Glomerular endothelial cell (primary cell): ENCODE results near the gene MEDAG. TPM values are rescaled to one million over a fixed set of nuclear protein-coding genes. Genes with fewer than 3 reads are reported as not detected.

ENCODE experiments used
- DNase-seq: peaks from one replicate; pipeline ENCODE4 v3.0.0-alpha.2; 2011; ENCODE audit warnings: low read depth, low spot score; ENCODE audit errors: extremely low read depth
- total RNA-seq: library from RNA; depleted of rRNA; stranded (reverse); fragments of >200 nt; gene quantifications from 2 replicates; pipeline ENCODE4 v1.2.3, GENCODE V29; 2015

The MEDAG gene
- total RNA-seq, 1 donor from 2014 or later: 1.3 TPM

DNA sequence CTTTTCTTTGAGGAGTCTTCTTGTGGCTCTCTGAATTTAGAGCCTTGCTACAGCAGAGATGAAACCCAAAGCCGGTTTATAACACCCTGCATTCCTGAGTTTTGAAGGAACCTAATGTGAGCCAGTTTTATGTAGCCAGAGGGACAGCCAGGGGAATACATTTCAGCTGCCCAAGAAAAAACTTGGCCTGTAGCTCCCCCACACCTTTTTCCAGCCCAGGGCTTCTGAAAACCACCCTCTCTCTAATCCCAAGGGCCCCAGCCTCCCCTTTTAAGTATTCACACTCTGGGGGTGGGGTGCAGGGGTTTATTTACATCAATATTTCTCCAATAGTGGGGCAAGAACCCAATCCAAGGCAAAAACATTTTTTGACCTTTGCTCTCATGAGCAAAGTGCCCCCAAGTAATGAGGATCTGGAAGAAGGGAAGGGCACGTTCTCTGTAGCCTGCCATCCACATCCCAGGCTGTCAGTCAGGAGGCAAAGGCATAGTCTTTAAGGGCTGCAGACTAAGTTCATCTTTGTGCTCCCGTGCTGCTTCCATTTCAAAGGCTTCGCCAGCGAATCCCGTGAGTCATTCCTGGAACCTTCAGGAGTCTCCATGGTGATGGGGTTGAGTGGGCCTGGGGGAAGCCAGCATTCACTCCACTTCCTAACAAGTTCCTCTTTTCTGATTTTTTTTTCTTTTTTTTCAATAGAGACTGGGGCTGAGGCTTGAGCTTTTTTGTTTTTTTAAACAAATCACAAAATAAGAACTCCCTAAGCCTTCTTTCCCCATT is 33.2 kb upstream of the MEDAG start:
- peak; percentile 70 for DNase-seq

DNA sequence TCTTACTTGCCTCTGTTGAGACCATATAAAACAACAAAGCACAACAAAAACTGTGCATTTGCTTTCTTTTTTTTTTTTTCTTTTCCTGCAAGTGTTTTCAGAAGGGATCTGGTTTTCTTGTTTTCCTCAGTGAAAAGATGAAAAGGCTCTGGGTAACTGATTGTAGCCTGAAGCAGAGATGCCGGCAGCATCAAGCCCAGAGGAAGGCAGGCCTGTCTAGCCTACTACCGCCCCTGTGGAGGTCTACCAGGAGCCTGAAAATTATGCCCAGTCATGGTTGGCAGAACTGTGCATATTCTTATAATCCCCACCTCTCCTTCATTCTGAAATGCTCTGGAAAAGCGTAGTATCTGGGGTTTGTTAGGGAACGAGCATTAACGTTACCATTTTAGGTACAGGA is 32.6 kb upstream of the MEDAG start:
- no peak for DNase-seq

DNA sequence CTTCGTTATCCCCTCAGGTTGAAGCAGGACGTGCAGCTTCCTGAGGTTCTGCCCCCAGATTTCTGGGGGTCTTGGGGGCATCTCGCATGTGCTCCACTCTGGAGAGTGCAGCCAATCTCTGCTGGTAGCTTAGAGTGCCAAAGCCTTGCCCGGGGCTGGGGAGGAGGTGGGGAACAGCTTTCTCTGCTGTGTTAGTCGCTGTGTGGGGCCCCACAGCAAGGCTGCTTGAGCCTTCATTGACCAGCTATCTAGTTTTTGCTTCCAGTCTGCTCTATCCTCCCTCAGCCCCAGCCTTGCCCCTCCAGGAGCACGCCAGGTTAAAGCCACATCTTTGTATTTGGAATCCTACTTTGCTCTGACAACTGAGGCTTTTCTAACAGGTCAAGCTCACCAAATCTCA is 32.0 kb upstream of the MEDAG start:
- no peak for DNase-seq

DNA sequence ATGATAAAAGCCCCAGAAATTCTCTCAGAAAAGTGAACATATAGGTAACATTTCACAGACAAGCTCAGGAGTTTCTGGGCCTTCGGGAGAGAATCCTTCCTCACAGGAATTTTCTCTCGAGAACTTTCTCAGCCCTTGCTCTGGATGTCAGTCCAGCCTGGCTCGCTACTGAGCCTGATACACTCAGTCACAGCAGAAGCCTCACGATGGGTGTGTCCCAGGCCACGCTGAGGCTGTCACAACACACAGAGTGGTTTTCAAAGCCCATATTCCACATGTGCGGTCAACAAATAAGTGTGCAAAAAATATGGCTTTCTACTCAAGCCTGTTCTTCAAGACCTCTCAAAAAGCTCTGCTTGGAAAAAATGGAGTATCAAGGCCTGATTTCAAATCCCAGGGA is 31.5 kb upstream of the MEDAG start:
- no peak for DNase-seq

DNA sequence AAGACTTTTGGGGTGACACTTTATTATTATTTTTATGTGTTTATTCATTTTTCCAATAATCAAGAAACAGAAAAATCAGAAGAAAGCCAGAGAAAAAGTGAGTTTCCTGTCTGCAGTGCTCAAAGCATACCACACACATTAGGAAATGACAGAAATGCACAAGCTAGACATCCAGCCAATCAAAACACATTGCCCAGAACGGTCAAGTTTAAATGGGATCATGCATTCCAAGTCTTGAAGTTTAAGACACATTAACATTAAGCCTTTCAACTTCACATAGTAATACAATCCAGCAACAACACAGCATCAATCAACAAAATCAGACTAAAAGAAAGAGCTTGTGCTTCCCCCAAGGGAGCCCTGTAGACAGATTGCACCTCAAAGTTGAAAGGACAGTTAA is 28.7 kb upstream of the MEDAG start:
- no peak for DNase-seq

DNA sequence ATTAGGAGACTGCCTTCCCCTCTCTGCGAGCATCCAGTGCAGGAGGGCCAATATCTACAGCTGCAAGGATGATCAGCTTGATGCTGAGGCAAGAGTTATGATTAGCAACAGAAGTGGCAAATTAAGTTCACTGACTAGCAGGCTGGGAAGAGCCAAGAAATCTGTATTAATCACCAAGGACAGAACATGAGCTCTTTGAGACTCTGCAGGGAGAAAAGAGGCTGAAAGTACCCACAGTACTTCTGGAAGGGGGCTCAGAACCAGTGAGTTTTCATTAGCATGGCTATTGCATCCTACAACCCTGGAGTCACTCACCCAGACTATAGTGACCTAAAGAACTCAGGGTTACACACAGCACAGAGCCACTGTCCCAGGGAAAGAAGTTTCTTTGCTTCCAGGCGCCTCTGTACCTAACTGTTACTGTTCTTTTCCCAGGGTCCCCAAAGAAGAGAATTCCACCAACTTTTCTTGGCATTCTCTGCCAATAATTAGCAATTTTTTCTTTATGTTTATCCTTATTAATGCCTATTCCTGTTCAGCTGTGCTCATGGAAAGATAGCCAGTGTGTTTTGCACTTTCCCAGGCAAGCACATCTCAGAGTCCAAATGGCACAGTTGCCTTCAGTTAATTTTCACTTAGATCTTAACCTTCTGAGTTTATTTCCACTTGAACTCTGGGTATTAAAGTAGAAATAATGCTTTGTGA is 25.8 kb upstream of the MEDAG start:
- no peak for DNase-seq

DNA sequence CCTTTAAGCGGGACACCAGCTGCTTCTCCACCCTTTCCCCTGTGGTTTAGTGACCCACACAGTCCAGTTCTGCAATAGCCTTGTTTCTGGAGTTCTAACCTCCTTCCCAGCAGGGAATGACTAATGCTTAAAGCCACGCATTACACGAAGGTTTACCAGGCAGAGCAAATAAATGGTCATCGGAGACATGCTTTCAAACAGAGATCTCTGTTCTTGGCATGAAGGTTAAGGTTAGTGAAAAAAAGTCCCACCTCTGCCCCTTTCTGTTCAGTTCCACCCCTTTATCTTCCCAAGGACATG is 25.3 kb upstream of the MEDAG start:
- no peak for DNase-seq

DNA sequence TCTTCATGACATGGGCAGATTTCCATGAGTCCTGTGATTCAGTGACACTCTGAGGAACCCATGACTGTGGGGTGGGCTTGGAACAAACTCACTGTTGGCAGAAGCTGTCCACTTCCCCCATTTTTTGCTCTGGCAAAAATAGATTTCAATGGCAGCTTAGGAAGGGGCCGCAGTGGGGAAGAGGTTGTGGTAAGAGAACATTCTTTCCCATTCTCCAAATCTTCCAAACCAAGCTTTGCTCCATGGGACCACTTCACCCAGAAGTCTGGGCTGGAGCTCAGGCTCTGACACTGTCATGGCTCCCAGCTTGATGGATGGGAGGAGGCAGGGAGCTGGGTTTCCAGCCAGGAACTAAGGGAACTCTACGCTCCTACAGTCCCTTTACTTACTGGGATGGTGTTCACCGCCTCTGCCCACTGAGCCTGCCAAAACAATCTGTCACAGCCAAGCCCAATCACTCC is 24.9 kb upstream of the MEDAG start:
- DNase-seq: no peak

DNA sequence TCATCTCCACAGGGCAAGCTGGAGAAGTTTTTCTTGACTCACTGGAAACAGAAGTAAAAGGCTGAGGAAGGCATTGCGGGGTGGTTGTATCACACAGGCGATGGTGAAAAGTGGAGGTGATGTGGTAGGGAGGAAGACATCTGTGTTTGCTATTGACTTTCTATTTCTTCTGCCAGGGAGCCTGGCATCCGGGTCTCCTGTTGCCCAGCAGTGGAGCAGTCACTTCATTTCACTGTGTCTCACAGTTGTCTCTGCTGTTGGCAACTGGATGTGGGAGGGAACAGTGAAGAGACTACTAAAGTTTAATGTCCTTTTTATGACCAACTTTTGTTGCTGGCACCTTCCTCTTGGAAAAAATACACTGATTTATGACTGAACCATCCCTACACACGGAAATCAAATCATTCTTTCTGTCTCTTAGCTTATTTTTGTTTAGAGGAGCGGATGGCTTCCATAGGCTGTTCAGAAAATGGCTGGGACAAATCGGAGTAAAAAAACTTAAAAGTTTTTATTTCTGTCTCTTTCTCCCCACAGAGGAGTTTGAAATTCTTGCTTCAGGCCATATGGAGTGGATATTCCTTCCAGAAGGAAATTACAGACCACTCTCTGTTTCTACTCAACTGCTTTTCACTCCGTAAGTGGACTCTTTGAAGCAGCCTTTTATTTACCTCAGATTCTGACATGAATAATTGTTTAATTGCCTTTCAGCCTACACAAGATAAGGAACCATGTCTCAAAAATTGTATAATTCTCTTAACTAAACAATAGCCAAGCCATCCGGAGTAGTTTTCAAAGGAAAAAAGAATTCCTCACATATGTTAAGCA is 23.8 kb upstream of the MEDAG start:
- no peak for DNase-seq

DNA sequence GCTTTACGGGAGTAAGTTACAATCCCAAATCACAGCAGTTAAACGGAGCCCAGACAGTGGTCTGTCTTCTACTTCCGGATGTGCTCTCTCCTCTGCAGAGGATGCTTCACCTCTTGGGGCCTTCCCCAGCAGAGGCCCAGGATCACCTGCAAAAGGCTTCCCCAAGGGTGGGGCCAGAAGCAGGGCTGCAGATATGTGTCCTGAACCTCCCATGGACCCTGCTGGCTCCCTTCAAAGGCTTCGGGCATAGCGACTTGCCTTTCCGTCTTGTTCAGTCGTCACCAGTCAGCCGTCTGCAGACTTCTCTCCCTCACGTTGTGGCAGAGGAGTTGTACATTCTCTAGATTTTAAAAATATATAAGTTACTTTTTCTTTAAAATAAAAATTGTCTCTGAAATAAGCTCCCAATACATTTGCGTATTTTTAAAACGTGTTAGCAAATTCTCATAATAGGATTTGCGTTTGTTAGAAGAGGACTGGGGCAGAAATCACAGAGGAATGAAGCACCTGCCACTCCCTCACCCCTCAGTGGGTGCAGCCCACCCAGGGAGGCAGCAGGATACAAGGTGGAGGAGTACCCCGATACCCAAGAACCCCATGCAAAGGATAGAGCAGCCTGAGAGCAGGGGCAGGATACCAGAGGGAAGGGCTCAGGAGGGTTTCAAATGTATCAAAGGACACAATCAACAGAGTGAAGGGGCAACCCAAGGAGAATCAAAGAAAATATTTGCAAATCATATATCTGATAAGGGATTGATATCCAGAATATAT is 22.9 kb upstream of the MEDAG start:
- no peak for DNase-seq

DNA sequence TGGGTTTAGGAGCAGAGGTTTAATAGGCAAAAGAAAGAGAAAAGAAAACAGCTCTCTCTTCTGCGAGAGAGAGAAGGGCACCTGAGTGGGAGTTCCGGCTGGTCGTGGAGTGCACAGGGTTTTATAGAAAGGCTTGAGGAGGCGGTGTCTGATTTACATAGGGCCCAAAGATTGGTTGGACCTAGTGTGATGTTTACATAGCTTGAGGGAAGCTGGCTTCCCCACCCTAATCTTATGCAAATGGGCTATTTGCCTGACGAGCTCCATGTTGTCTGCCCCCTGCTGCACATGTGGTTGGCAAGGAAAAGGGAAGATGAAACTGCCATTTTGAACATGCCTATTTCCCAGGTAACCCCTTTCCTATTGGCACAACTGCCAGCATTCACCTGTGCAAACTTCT is 21.5 kb upstream of the MEDAG start:
- DNase-seq: no peak

DNA sequence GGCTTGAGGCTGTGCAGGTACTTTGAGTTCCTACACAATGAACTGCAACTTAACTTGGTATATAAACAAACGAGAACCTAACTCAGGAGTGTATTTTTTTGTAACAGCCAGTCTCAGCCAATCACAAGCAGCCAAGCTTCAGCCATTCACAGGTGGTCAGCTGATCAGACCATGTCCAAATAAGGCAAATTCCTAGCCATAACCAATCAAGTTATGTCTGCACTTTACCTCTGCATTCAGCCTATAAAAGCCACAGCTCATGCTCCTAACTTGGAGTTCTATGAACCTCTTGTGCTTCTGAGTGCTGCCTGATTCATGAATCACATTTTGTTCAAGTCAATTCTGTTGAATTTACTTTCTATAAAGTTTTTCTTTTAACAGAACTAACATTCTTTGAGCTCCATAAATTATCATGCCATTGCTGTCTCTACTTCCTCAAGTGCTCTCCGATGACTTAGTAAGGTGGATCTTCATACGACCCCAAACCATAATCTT is 16.8 kb upstream of the MEDAG start:
- DNase-seq: no peak

DNA sequence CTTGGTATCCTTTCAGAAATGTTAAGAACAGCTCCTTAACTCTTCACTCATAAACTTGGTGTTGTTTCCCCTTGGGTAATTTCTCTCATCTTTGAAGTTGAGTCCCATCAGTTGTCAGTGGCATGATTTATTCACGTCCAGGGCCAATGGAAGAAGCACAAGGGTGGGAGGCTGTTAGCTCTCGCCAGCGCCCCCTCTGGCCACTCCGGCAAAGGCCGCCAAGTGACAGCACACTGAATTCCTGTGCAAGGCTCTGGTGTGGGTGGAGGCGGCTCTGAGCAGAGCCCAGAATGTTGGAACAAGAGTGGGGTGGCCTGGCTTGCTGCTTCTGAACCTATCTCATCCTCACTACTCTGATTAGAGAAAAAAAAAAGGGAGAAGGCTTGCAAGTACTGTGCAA is 13.1 kb upstream of the MEDAG start:
- no peak for DNase-seq

DNA sequence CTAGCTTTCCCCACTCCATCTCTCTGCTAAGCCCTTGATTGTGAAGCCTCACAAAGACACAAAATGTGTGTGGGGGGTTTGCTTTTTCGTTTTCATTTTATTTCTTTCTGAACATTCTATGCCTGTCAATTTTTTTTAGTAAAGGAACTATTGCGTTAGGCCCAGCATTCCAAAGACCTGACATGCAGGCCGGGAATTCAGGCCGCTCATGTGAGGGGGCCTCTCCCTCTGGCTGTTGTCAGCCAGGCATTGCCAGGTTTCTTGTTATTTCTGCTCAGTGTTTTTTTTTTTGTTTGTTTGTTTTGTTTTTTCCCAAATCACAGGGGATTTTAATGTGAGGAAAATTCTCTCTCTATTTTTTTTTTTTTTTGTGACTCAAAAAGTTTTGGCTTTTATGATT is 10.3 kb upstream of the MEDAG start:
- DNase-seq: no peak

DNA sequence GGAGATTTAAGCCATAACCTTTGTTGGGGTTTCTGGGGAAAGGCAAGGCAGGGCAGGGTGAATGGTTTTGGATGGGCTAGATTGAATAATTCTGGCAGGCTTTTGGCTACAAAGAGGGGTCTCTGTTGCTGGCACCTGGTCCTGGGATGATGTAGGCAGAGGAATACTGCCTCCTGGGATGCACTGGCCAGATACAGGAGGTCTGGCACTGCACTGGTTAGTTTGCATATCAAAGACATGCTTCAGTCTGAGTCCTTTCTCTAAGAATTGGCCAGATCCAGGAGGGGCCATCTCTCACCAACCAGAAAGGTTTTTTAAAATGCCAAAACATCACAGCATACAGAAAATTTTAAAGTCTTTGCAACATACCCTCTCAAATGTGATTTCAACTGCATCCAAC is 8.0 kb upstream of the MEDAG start:
- DNase-seq: no peak

DNA sequence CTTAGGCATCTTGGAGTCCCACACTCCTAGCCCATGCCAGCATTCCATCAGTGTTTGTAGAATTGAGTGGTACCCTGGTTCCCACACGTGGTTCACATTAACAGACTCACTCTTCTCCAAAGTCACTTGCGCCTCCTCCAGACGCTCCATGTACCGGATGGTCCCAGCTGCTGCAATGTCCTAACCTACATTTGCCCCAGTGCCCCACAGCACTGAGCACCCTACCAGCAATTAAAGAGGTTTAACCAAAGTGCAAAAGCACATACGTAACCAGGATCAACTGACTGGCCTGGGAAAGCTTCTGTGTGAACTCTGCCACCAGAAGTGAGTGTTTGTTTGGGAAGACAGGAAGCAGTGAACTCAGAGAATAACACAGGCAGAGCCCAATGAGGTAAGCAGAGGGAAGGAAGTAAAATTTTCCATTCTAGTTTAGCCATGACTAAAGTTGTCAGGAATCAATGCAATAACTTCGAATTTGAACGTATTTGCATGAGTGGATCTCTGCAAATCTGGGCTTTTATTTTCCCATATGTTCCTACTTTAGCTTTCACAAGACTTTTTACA is 7.3 kb upstream of the MEDAG start:
- DNase-seq: peak; percentile 98

DNA sequence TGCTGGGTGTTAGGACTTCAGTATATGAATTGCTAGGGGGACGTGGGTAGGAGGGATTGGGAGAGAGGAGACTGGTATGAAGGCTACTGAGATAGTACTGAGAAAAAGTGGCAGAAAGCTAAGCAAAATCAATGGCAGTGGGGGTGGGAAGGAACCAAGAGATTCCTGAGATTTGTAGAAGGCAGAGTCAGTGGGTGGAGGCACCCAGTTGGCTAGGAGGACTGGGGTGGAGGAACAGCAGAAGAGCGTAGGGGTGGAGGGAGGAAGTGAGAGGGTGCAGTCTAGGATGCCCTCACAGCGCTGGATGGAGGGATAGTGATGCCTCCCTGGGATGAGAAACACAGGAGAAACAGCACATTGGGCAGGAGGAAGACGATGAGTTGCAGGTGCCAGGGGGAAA is 5.6 kb upstream of the MEDAG start:
- DNase-seq: no peak

DNA sequence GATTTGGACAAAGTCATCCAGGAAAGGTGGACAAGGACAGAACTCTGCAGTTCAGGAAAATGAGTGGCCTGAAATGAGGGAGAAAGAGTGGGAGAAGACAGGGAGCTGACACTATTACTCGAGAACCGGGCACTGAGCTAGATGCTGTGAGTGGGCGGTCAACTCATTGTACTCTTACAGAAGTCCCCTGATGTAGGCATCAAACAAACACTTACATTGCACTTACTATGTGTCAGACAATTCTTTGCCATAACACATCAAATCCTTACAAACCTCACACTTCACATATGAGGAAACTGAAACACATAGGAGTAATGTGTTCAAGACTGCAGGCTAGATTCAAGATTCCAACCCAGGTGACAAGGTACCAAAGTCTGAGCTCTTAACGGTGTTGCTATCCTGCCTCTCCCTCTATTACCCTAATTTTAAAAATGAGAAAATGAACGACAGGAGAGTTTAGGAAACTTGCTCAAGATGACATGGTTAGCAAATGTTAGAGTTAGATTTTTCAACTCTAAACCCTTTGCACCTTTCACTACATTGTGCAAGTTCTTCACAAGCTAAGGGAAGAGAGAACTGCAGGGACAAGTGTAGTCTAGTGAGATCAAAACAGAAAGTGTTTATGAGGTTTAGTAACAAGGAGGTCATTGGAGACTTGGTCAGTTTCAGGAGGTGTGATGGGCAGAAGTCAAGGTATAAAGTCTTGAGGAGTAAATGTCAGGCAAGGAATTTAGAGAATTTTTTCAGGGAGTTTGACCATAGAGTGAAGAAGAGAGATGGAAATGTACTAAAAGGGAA is 4.9 kb upstream of the MEDAG start:
- no peak for DNase-seq

DNA sequence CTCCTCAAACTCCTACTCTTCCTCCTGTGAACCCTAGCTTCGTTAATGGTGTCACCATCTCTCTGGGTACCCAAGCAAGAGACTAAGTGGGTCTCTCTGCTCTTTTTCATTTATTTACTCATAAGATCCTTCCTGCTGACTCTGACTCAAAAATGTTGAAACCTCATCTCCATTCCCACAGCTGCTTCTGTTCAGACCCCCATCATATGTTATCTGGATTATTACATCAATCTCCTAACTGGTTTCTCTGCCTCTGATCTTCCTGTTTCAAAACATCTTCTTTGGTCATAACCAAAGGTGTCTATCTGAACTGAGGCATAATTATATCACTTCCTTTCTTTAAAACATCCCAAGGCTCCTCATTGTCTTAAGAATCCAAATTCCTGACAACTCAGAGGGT is 2.0 kb upstream of the MEDAG start:
- no peak for DNase-seq
